ENCODE results near the gene NMRK2. TPM values are rescaled to one million over a fixed set of nuclear protein-coding genes. Genes with fewer than 3 reads are reported as not detected.

Gene NMRK2
- total and polyA plus RNA-seq, 2 of the 13 experiments (the other 11 are each of a cell fraction or from before 2014, with no cell fraction given) = not detected

DNA sequence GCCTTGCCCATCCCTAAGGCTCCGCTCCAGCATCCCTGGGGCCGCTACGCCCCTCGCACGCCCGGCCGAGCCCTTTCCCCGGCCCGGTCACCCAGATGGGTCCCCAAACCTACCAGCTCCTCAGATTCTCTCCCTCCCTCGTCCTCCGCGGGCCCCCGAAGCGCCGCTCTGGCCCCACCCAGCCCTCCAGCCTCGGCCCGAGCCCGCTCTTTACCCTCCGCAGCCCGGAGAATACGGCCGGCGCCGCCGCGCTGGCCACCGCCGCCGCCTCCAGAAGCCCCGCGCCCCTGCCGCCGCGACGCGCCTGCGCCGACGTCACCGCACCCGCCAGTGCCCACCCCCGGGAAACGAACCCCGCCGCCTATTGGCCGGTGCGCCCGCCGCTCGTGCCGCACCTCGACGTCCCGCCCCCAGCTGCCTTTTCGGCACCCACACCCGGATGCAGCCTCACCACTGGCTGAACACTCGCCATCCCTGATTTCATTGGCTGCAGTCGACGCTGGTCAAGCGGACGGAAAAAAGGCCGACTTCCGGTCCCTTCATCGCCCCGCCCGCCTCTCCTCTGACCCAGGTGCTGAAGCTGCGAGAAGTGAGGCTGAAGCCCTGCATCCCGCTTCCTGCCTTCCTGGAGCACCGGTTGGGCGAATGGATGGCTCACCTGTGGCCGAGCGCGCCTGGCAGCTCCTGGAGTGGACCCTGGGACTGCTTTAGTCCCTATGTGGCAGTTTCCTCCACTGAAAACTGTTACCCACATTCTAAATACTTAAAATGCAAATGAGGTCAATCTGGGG is 38.1 kb downstream of the NMRK2 start, which contains the start of gene DAPK3 (continued):
- TF ChIP-seq, protein P1, sequence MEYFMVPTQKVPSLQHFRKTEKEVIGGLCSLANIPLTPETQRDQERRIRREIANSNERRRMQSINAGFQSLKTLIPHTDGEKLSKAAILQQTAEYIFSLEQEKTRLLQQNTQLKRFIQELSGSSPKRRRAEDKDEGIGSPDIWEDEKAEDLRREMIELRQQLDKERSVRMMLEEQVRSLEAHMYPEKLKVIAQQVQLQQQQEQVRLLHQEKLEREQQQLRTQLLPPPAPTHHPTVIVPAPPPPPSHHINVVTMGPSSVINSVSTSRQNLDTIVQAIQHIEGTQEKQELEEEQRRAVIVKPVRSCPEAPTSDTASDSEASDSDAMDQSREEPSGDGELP (IDR thresholded peaks at IDR 0.05; ENCODE audit: borderline replicate concordance, low read depth) = peak; percentile 26; the same call in 1 of the 2 replicates
- TF ChIP-seq ZNF331 (CRISPR knock-in tag; IDR thresholded peaks at IDR 0.05) (no peak; the same call in 1 of the 2 replicates), KLF15 (CRISPR knock-in tag; IDR thresholded peaks at IDR 0.05; ENCODE audit: borderline replicate concordance) (no peak), ZZZ3 (CRISPR knock-in tag; IDR thresholded peaks at IDR 0.05; ENCODE audit: borderline replicate concordance) (peak; percentile 83; the same call in 1 of the 2 replicates), ZSCAN21 (CRISPR knock-in tag; IDR thresholded peaks at IDR 0.05; ENCODE audit: borderline replicate concordance) (peak; percentile 53; the same call in 1 of the 2 replicates), CCAR2 (optimal IDR thresholded peaks at IDR 0.05; ENCODE audit: low read depth, low read length) (no peak), ZNF83 (CRISPR knock-in tag; IDR thresholded peaks at IDR 0.05; ENCODE audit: borderline replicate concordance) (no peak), NFKB2 (CRISPR knock-in tag; IDR thresholded peaks at IDR 0.05; ENCODE audit: borderline replicate concordance) (no peak), ZFX (CRISPR knock-in tag; IDR thresholded peaks at IDR 0.05; ENCODE audit: low read depth) (peak; percentile 70), NFYC (CRISPR knock-in tag; IDR thresholded peaks at IDR 0.05) (peak; percentile 95)
- TF ChIP-seq, protein P2, sequence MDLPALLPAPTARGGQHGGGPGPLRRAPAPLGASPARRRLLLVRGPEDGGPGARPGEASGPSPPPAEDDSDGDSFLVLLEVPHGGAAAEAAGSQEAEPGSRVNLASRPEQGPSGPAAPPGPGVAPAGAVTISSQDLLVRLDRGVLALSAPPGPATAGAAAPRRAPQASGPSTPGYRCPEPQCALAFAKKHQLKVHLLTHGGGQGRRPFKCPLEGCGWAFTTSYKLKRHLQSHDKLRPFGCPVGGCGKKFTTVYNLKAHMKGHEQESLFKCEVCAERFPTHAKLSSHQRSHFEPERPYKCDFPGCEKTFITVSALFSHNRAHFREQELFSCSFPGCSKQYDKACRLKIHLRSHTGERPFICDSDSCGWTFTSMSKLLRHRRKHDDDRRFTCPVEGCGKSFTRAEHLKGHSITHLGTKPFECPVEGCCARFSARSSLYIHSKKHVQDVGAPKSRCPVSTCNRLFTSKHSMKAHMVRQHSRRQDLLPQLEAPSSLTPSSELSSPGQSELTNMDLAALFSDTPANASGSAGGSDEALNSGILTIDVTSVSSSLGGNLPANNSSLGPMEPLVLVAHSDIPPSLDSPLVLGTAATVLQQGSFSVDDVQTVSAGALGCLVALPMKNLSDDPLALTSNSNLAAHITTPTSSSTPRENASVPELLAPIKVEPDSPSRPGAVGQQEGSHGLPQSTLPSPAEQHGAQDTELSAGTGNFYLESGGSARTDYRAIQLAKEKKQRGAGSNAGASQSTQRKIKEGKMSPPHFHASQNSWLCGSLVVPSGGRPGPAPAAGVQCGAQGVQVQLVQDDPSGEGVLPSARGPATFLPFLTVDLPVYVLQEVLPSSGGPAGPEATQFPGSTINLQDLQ (CRISPR knock-in tag; IDR thresholded peaks at IDR 0.05) = no peak
- TF ChIP-seq, protein P3, sequence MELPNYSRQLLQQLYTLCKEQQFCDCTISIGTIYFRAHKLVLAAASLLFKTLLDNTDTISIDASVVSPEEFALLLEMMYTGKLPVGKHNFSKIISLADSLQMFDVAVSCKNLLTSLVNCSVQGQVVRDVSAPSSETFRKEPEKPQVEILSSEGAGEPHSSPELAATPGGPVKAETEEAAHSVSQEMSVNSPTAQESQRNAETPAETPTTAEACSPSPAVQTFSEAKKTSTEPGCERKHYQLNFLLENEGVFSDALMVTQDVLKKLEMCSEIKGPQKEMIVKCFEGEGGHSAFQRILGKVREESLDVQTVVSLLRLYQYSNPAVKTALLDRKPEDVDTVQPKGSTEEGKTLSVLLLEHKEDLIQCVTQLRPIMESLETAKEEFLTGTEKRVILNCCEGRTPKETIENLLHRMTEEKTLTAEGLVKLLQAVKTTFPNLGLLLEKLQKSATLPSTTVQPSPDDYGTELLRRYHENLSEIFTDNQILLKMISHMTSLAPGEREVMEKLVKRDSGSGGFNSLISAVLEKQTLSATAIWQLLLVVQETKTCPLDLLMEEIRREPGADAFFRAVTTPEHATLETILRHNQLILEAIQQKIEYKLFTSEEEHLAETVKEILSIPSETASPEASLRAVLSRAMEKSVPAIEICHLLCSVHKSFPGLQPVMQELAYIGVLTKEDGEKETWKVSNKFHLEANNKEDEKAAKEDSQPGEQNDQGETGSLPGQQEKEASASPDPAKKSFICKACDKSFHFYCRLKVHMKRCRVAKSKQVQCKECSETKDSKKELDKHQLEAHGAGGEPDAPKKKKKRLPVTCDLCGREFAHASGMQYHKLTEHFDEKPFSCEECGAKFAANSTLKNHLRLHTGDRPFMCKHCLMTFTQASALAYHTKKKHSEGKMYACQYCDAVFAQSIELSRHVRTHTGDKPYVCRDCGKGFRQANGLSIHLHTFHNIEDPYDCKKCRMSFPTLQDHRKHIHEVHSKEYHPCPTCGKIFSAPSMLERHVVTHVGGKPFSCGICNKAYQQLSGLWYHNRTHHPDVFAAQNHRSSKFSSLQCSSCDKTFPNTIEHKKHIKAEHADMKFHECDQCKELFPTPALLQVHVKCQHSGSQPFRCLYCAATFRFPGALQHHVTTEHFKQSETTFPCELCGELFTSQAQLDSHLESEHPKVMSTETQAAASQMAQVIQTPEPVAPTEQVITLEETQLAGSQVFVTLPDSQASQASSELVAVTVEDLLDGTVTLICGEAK (IDR thresholded peaks at IDR 0.05) = peak; percentile 50; the same call in 1 of the 2 replicates
- TF ChIP-seq, protein P3 (CRISPR knock-in tag; IDR thresholded peaks at IDR 0.05) = no peak
- TF ChIP-seq, protein P4, sequence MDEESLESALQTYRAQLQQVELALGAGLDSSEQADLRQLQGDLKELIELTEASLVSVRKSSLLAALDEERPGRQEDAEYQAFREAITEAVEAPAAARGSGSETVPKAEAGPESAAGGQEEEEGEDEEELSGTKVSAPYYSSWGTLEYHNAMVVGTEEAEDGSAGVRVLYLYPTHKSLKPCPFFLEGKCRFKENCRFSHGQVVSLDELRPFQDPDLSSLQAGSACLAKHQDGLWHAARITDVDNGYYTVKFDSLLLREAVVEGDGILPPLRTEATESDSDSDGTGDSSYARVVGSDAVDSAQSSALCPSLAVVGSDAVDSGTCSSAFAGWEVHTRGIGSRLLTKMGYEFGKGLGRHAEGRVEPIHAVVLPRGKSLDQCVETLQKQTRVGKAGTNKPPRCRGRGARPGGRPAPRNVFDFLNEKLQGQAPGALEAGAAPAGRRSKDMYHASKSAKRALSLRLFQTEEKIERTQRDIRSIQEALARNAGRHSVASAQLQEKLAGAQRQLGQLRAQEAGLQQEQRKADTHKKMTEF (CRISPR knock-in tag; IDR thresholded peaks at IDR 0.05) = peak; percentile 61; the same call in 1 of the 2 replicates
